PC-9 (cell line): ENCODE measurements around the gene FOS.

Experiments
- CTCF ChIP-seq: fragments of 200-600 bp; sonication (generic); conservative IDR thresholded peaks from 2 replicates; pipeline ENCODE4 v1.6.1; 2017; ENCODE audit warnings: mixed run types, antibody characterized with exemption, mild to moderate bottlenecking, moderate library complexity
- EZH2 ChIP-seq: fragments of 200-600 bp; sonication (generic); IDR thresholded peaks from 2 replicates; pipeline ENCODE4 v1.8.0; 2017; ENCODE audit warnings: antibody characterized with exemption, low read depth

DNA sequence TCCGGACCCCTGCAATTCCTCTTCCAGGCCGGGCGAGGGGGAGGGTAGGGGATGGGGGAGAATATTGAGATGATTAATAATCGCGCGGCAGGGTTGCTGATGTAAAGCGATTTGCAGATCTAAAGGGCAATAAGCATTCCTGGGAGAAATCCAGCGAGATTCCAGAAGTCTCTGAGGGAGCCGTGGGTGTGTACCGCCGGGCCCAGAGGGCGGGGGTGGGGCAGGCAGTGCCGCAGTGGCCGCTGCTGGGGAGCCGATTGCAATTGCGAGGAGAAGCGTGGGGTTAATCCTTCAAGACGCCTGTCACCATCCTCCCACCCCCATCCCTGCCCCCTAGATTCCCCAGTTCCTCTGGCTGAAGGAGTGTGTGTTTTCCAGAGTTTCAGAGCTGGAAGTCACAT, 16.4 kb downstream of the FOS start:
- TF ChIP-seq CTCF (0 out of 2 replicates have a peak, but pooled peaks have one; percentile 1), EZH2 (no peak)
